Measurements from ENCODE around the gene GATAD2A. TPM values are rescaled to one million over a fixed set of nuclear protein-coding genes. Genes with fewer than 3 reads are reported as not detected.
A peak's percentile ranks its signal among the peaks of the same experiment; 100 is the strongest.

The GATAD2A gene
- total RNA-seq, 1 experiment from 2014 or later = 189 TPM

GRCh38 chr19:19407633-19407930 lies 2.1 kb downstream of the GATAD2A start:
- no peak overlapping the region for H3K4ac ChIP-seq (ENCODE audit: low read depth, low read length)
- H2BK5ac ChIP-seq (ENCODE audit: insufficient read length, low read length) = no peak overlapping the region
- H3K56ac ChIP-seq (ENCODE audit: insufficient read length, low read depth, low read length) = no peak overlapping the region
- H4K8ac ChIP-seq (replicated peaks; ENCODE audit: insufficient read length, low read depth, low read length) = no peak overlapping the region
- H2BK12ac ChIP-seq (ENCODE audit: insufficient read length, low read depth, low read length) = no peak overlapping the region
- no peak overlapping the region for H2BK120ac ChIP-seq (ENCODE audit: low read depth, low read length, poor library complexity, severe bottlenecking)
- H2AFZ ChIP-seq (ENCODE audit: low read length) = no peak overlapping the region
- no peak overlapping the region for H2BK15ac ChIP-seq (ENCODE audit: low read depth, low read length)
- no peak overlapping the region for H3K9ac ChIP-seq (ENCODE audit: extremely low read depth, insufficient read length, low read length)
- Mint-ChIP-seq H3K9me3 (no peaks in the 10 kb centered on the region; a peak in 1 of 5 replicates), H3K27ac (no peak overlapping the region), H3K27me3 (ENCODE audit: low read depth) (no peaks in the 10 kb centered on the region), H3K4me3 (peak overlapping the region; percentile 93 to 98), H3K36me3 (ENCODE audit: insufficient read depth in 1 of 3, low read depth in 3 of 3) (peaks cover 7 to 11% (median 8%) of the 10 kb centered on the region in 3 experiments; a peak in 6 of 7 replicates), H3K4me1 (peaks cover 53 to 56% of the 10 kb centered on the region in 2 experiments)
- no peak overlapping the region for H3K14ac ChIP-seq (ENCODE audit: insufficient read depth, low read length)
- peak overlapping the region; percentile 97 for H3K4me2 ChIP-seq (ENCODE audit: insufficient read depth, insufficient read length, low read length)
- peaks cover 12% of the 10 kb centered on the region for H3K23me2 ChIP-seq (ENCODE audit: insufficient read length, low read depth, low read length, poor library complexity, severe bottlenecking)
- H3K9me3 ChIP-seq (ENCODE audit: control insufficient read depth, low read depth, low read length) = no peaks in the 10 kb centered on the region
- DNase-seq = no peak
- no peak overlapping the region for H3K27ac ChIP-seq (ENCODE audit: insufficient read length, low read depth, low read length)
- H3K79me1 ChIP-seq (ENCODE audit: insufficient read depth, low read depth, low read length, poor library complexity, severe bottlenecking) = peaks cover 10% of the 10 kb centered on the region
- no peaks in the 10 kb centered on the region for H3K27me3 ChIP-seq (ENCODE audit: insufficient read depth, low read length)
- peaks cover 3% of the 10 kb centered on the region for H4K20me1 ChIP-seq (ENCODE audit: control insufficient read depth, insufficient read depth, insufficient read length)
- H3K23ac ChIP-seq (ENCODE audit: insufficient read length, low read depth, low read length) = no peak overlapping the region
- no peak for TF ChIP-seq CTCF (conservative IDR thresholded peaks at IDR 0.05)
- no peak overlapping the region for H2BK20ac ChIP-seq (ENCODE audit: low read depth, low read length, poor library complexity, severe bottlenecking)
- H4K5ac ChIP-seq (ENCODE audit: insufficient read length, low read depth, low read length) = no peak overlapping the region
- WGBS (ENCODE audit: extremely low coverage, insufficient read length, low lambda C conversion rate) = no CpG with 5 or more reads among the region's 4 CpGs
- H3T11ph ChIP-seq (ENCODE audit: low read length) = no peak overlapping the region
- H2AK5ac ChIP-seq (ENCODE audit: insufficient read length, low read length) = no peak overlapping the region
- H4K91ac ChIP-seq (ENCODE audit: insufficient read length, low read depth, low read length) = no peak overlapping the region
- peaks cover 10% of the 10 kb centered on the region; the same call in 1 of the 2 replicates for H3K4me1 ChIP-seq (ENCODE audit: insufficient read depth, low read length)
- no peak overlapping the region for H3K18ac ChIP-seq (ENCODE audit: insufficient read length, low read depth, low read length)
- H3K79me2 ChIP-seq (ENCODE audit: insufficient read depth, low read length) = peaks cover 50% of the 10 kb centered on the region
